Fibroblast of lung (primary cell): ENCODE results near the gene NKAIN2. TPM values are rescaled to one million over a fixed set of nuclear protein-coding genes. Genes with fewer than 3 reads are reported as not detected.
A peak's percentile ranks its signal among the peaks of the same experiment; 100 is the strongest.

Experiments
- DNase-seq, 2 donors: peaks; one replicate each; pipeline versions ENCODE4 v3.0.0 to v3.0.0-alpha.2; 2010; ENCODE audit warnings: low read depth in 2 of 2
- H2AFZ ChIP-seq: 2 replicates; pipeline ENCODE4 v1.5.1; 2012; ENCODE audit warnings: low read length, control low read depth, inconsistent platforms
- H3K27ac ChIP-seq: 2 replicates; pipeline ENCODE4 v1.5.1; 2011; ENCODE audit warnings: low read length, control low read depth; ENCODE audit not compliant: insufficient read depth
- H3K27me3 ChIP-seq: 2 replicates; pipeline ENCODE4 v1.5.1; 2011; ENCODE audit warnings: mild to moderate bottlenecking, low read length; ENCODE audit not compliant: control insufficient read depth, insufficient read depth
- H3K36me3 ChIP-seq: 2 replicates; pipeline ENCODE4 v1.5.1; 2011; ENCODE audit warnings: low read length; ENCODE audit not compliant: control insufficient read depth, insufficient read depth
- H3K4me1 ChIP-seq: 2 replicates; pipeline ENCODE4 v1.5.1; 2011; ENCODE audit warnings: low read length; ENCODE audit not compliant: control insufficient read depth, insufficient read depth; ENCODE audit errors: extremely low read depth
- H3K4me2 ChIP-seq: 2 replicates; pipeline ENCODE4 v1.5.1; 2011; ENCODE audit warnings: low read length, control low read depth; ENCODE audit not compliant: insufficient read depth; ENCODE audit errors: extremely low read depth
- H3K4me3 ChIP-seq, 4 experiments: fragments of 200-600 bp in 1 of 4; sonication (generic) in 1 of 4; replicated peaks in 1 of 4; 2 replicates each; pipeline ENCODE4 v1.5.1; 2011 to 2016; ENCODE audit warnings: low read length in 4 of 4, low read depth in 3 of 4, mild to moderate bottlenecking in 3 of 4, control low read depth in 2 of 4, inconsistent platforms in 1 of 4, mixed read lengths in 1 of 4; ENCODE audit not compliant: insufficient read depth in 1 of 4; ENCODE audit errors: control extremely low read depth in 1 of 4
- H3K79me2 ChIP-seq: 2 replicates; pipeline ENCODE4 v1.5.1; 2012; ENCODE audit warnings: mild to moderate bottlenecking, low read length, inconsistent platforms; ENCODE audit not compliant: control insufficient read depth, insufficient read depth
- H3K9ac ChIP-seq: 2 replicates; pipeline ENCODE4 v1.5.1; 2011; ENCODE audit warnings: mild to moderate bottlenecking, low read length, control low read depth; ENCODE audit not compliant: insufficient read depth
- H3K9me3 ChIP-seq: 2 replicates; pipeline ENCODE4 v1.5.1; 2012; ENCODE audit warnings: low read depth, low read length; ENCODE audit not compliant: control insufficient read depth, insufficient read depth
- H4K20me1 ChIP-seq: 2 replicates; pipeline ENCODE4 v1.5.1; 2011; ENCODE audit warnings: low read length; ENCODE audit not compliant: control insufficient read depth, insufficient read depth; ENCODE audit errors: extremely low read depth
- CTCF ChIP-seq, 2 donors: IDR thresholded peaks in 1 of 2; conservative IDR thresholded peaks in 1 of 2; 1 replicate in 1 of 2; 2 replicates in 1 of 2; pipeline ENCODE4 v1.5.1; 2011 to 2012; ENCODE audit warnings: low read length in 2 of 2, control low read depth in 1 of 2, inconsistent platforms in 1 of 2, low read depth in 1 of 2, mild to moderate bottlenecking in 1 of 2
- EZH2 ChIP-seq: IDR thresholded peaks from 2 replicates; pipeline ENCODE4 v1.5.1; 2012; ENCODE audit warnings: low read length, control low read depth, mild to moderate bottlenecking; ENCODE audit errors: missing control alignments
- polyA plus RNA-seq, 2 donors: library from polyadenylated mRNA; depleted of rRNA in 1 of 2; stranded (reverse) in 1 of 2; unstranded in 1 of 2; fragments of >200 nt; gene quantifications; 2 replicates each; pipeline ENCODE4 v1.2.1, GENCODE V29; 2011 to 2012; ENCODE audit warnings: missing spikeins in 1 of 2
- total RNA-seq: library from RNA; depleted of rRNA; stranded (reverse); fragments of >200 nt; gene quantifications from 2 replicates; pipeline ENCODE4 v1.2.1, GENCODE V29; 2014

Gene NKAIN2
- total and polyA plus RNA-seq, 2 donors (not counting 1 experiment from before 2014, with no cell fraction given): not detected

DNA sequence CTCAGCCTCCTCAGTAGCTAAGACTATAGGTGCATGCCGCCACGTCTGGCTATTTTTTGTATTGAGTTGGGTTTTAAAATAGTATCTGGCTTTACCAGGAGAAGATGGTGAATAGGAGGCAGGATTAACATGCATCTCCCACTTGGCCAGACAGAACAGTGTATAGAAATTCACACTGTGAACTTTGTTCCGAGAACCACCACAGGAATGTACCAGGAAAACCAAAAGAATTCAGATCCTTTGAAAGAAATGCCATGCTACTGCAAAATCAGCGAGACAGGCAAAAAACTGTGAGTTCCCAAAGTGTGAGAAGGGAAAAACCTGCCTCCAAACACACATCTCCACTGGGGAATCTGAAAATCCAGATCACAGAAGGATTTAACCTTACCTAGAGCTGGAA, 327.6 kb downstream of the NKAIN2 start:
- Histone ChIP-seq H3K4me2 (no peak overlapping the region), H3K4me1 (no peaks in the 10 kb centered on the region), H3K36me3 (no peaks in the 10 kb centered on the region), H3K79me2 (no peaks in the 10 kb centered on the region), H3K9ac (no peak overlapping the region), H3K9me3 (no peaks in the 10 kb centered on the region), H4K20me1 (no peaks in the 10 kb centered on the region), H3K27ac (no peak overlapping the region), H3K27me3 (no peaks in the 10 kb centered on the region), H3K4me3 (no peak overlapping the region), H2AFZ (no peak overlapping the region)
- DNase-seq: peak; percentile 54 to 70
- TF ChIP-seq EZH2 (no peak), CTCF (conservative IDR thresholded peaks at IDR 0.05 in 1 of 2, IDR thresholded peaks at IDR 0.05 in 1 of 2; ENCODE audit: low read depth in 1 of 2, low read length in 2 of 2) (no peak)

GRCh38 chr6:124131779-124132178, 328.1 kb downstream of the NKAIN2 start:
- Histone ChIP-seq H3K36me3 (no peaks in the 10 kb centered on the region), H3K4me3 (no peak overlapping the region), H3K27ac (no peak overlapping the region), H3K4me1 (no peaks in the 10 kb centered on the region), H4K20me1 (no peaks in the 10 kb centered on the region), H3K9me3 (no peaks in the 10 kb centered on the region), H3K9ac (no peak overlapping the region), H3K4me2 (no peak overlapping the region), H3K27me3 (no peaks in the 10 kb centered on the region), H3K79me2 (no peaks in the 10 kb centered on the region), H2AFZ (no peak overlapping the region)
- no peak for DNase-seq
- no peak for TF ChIP-seq EZH2
- TF ChIP-seq CTCF (conservative IDR thresholded peaks at IDR 0.05 in 1 of 2, IDR thresholded peaks at IDR 0.05 in 1 of 2; ENCODE audit: low read depth in 1 of 2, low read length in 2 of 2): no peak

GRCh38 chr6:124132256-124132655, 328.6 kb downstream of the NKAIN2 start:
- H4K20me1 ChIP-seq: no peaks in the 10 kb centered on the region
- no peaks in the 10 kb centered on the region for H3K4me1 ChIP-seq
- no peaks in the 10 kb centered on the region for H3K27me3 ChIP-seq
- H3K27ac ChIP-seq: no peak overlapping the region
- no peaks in the 10 kb centered on the region for H3K9me3 ChIP-seq
- no peaks in the 10 kb centered on the region for H3K36me3 ChIP-seq
- no peak overlapping the region for H3K4me3 ChIP-seq
- H3K9ac ChIP-seq: no peak overlapping the region
- peak in 1 of 2 donors; percentile 3 for DNase-seq
- H3K79me2 ChIP-seq: no peaks in the 10 kb centered on the region
- TF ChIP-seq EZH2 (no peak), CTCF (conservative IDR thresholded peaks at IDR 0.05 in 1 of 2, IDR thresholded peaks at IDR 0.05 in 1 of 2; ENCODE audit: low read depth in 1 of 2, low read length in 2 of 2) (no peak)
- no peak overlapping the region for H3K4me2 ChIP-seq
- no peak overlapping the region for H2AFZ ChIP-seq
